Measurements from ENCODE around the gene STIL.
"Not testable (repeated sequence)": the region's sequence is repeated elsewhere in the genome, so short reads cannot be mapped to it uniquely, and the experiment has no call there.

Gene STIL

DNA sequence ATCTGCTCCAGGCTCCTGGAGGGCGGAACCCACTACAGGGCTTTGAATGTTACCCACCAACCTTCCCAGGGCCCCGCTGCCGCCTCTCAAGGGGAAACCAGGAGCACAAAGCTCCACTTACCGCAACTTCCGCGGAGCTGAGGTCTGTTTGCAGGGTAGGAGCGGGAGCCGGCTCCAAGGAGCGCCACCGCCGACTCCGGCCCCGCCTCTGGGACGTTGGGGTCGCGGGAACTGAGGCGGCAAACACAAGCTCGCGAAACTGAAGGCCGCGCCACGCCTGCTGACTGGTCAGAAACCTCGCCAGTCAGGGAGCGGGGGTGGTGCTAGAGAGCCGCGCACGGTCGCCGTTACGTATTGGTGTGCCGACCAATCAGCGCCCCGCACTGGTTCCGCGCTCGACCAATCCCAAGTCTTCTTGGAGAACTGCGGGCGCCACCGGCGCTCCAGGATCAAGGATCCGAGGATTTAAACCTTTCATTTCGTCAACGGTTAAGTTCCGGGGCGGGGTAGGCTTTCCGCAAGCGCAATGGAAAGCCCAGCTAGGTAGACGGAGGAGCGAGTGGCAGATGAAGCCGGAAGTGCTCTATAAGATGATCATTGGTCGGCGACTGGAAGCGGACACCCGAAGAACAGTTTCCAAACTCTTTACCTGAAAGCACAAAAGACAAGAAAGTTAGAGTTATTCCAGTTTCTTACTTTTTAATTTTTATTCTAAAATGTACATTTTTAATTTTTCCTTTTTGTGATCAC, at the start of gene STIL:
Gene STIL, minus strand, starts transcription at position 233 of the 750 bp plus-strand sequence. CDS start 3,828 bp downstream, outside the sequence.
- DNase-seq (ENCODE audit: low read depth) = peak; percentile 99

DNA sequence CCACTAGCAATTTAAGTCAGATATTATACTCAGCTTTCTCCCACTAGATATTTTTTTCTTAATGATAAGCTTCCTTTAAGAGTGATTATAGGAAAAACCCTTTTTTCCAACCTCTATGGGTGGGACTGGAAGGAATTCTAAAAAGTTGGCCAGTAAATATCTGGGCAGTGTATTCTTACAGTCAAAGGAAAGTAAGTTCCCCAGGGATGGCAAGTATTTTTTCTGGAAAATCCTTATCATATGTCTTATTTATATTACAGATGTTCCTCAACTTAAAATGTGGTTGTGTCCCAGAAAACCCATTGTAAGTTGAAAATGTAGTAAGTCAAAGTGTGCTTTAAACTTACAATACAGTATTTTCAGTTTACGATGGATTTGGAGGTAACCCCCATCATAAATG, 48.9 kb upstream of the STIL start:
- no peak for DNase-seq (ENCODE audit: low read depth)

DNA sequence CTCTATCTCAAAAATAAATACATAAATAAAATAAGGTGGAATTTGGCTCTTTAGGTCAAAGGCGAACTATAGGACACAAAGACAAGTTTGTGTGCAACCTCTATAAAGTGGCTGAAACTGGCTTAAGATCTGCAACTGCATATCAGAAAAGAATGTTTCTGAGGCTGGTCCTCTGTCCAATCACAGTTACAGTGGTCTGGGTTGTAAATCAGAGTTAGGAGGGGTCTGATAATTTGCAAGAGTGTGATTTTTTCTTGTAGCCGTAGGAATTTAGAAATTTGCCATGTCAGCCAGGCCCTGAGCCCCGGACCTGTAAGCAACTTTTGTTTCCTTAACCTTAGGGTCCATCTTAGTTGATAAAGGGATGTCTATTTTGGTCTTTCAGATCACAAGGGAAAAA, 47.4 kb upstream of the STIL start:
- no peak for DNase-seq (ENCODE audit: low read depth)

DNA sequence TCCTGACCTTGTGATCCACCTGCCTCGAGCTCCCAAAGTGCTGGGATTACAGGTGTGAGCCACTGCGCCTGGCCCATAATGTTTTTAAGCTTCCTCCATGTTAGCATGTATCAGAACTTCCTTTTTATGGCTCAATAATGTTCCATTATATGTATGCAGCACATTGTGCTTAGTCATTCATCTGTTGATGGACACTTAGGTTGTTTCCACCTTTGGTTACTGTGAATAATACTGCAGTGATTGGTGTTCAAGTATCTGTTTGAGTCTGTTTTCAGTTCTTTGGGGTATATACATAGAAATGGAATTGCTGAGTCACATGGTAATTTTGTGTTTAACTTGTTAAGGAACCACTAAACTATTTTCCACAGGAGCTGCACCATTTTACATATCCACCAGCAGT, 37.4 kb upstream of the STIL start:
- no peak for DNase-seq (ENCODE audit: low read depth)

DNA sequence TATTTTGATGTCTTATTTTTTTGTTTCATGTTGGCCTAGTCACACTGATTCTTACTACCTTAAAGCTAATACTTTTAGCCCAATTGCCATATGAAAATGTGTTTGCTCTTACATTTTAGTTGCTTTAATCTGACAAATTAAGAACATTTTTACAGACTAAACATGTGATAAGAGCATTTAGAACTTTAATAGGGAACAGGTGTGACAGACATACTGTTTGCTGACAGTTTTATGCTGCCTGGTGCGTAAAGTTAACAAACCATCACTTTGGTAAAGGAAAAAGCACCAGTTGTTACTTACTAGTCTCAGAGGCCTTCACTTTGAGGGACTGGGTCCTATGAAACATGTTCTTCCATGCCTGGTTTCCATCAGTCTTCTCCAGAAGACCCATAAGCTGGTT, 34.3 kb upstream of the STIL start:
- DNase-seq (ENCODE audit: low read depth) = no peak

DNA sequence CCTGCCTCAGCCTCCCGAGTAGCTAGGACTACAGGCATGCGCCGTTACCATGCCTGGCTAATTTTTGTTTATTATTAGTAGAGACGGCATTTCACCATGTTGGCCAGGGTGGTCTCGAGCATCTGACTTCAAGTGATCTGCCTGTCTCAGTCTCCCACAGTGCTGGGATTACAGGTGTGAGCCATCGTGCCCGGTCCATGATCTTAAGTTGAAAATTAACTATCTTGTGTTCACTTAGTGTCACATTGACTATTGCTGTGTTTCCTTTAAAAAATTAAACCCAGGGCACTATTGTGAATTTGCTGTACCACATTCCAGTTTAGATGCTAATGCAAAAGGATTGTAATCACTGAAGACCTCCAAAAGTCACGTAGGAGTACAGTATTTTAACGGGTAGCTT, 33.8 kb upstream of the STIL start:
- no peak for DNase-seq (ENCODE audit: low read depth)

DNA sequence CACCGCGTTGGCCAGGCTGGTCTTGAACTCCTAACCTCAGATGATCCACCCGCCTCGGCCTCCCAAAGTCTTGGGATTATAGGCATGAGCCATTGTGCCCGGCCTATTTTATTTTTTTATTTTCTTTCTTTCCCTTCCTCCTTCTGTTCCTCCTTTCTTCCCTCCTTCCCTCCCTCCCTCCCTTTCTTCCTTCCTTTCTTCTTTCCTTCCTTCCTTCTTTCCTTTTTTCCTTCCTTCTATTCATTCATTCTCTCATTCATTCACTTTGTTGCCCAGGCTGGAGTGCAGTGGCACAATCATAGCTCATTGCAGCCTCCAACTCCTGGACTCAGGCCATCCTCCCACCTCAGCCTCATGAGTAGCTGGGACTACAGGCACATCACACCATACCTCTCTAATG, 33.0 kb upstream of the STIL start:
- not testable (repeated sequence) for DNase-seq (ENCODE audit: low read depth)

DNA sequence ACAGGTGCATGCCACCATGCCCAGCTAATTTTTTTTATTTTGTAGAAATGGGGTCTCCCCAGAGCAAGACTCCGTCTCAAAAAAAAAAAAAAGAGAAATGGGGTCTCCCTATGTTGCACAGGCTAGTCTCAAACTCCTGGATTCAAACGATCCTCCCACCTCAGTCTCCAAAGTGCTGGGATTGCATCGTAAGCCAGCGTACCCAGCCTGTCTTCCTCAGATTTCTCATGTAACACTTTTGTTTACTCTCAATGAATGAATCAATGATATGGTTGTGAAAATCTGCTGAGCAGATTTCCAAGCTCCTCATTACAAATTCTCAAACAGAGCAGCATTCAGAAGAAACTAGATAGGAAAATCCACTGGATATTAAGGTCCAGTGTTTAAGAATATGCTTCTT, 26.3 kb upstream of the STIL start:
- no peak for DNase-seq (ENCODE audit: low read depth)

DNA sequence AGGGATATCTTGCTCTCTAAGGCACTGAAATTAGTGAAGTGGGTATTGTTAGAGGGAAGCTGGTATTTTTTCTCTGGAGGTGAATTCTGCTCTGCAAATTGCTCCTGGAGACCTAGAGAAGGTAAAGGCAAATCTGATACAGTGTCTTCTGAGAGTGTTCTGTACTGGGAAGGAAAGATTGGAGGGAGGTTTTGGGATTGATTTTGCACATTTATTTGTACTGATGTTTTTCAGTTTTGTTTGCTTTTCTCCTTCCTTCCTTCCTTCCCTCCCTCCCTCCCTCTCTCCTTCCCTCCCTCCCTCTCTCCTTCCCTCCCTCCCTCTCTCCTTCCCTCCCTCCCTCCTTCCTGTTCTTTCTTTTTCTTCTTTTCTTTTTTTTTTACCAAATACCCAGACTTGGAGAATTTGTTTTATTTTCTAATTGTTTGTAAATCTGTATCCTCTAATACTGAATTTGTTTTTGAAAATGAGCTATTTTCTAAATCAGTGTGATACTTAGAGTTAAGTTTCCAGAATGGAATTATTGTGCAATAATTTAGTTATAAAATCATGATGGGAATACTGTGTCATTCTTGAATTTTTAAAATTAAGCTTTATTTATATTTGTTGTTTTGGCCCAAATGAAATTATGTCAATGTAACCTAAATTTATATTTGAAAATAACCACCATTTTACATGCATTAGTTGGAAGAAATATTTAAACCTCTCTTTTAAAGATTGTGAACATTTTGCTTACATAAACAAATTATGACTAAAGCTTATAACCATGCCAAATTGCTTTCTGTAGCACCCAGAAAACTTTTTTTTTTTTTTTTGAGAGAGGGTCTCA, 24.5 kb upstream of the STIL start:
- no peak for DNase-seq (ENCODE audit: low read depth)

DNA sequence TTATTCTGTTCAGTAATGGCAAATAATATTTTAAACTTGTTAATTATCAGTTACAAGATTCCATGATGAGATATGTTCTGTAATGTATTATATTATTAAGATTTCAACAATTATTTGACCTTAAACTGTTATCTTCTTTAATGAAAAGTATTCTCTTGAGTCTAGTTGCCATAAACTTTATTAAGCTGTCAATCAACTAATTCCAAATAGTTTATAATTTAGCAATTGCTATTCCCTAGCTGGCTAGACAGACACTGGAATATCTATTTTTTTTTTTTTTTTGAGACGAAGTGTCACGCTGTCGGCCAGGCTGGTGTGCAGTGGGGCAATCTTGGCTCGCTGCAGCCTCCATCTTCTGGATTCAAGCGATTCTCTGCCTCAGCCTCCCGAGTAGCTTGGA, 23.4 kb upstream of the STIL start:
- no peak for DNase-seq (ENCODE audit: low read depth)

DNA sequence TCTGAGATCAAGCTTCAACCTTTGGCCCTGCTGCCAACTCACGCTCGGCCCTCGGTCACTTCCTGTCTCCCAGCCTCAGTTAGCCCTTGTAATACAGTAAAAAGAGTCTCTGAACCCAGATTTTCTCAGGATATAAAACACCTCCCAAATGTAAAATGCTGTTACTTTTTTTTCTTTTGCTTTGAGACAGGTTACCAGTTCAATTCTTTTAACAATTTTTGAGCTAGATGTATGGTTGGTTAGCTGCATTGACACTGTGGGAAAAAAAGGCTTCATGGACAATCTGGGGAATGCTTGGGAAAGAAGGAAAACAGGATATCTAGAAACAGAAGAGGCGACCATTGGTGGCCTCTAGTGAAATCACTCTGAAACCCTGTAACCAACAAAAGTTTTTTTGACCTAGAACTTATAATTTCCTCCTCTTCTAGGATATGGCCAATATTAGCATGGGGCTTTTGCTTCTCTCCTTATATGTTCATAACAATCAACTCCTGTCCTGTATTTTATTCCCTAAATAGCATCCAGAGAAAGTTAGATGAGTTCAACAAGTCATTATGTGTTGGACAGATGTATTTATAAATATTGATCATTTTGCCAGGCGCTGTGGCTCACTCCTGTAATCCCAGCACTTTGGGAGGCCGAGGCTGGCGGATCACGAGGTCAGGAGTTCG, 21.0 kb upstream of the STIL start:
- DNase-seq (ENCODE audit: low read depth) = no peak

DNA sequence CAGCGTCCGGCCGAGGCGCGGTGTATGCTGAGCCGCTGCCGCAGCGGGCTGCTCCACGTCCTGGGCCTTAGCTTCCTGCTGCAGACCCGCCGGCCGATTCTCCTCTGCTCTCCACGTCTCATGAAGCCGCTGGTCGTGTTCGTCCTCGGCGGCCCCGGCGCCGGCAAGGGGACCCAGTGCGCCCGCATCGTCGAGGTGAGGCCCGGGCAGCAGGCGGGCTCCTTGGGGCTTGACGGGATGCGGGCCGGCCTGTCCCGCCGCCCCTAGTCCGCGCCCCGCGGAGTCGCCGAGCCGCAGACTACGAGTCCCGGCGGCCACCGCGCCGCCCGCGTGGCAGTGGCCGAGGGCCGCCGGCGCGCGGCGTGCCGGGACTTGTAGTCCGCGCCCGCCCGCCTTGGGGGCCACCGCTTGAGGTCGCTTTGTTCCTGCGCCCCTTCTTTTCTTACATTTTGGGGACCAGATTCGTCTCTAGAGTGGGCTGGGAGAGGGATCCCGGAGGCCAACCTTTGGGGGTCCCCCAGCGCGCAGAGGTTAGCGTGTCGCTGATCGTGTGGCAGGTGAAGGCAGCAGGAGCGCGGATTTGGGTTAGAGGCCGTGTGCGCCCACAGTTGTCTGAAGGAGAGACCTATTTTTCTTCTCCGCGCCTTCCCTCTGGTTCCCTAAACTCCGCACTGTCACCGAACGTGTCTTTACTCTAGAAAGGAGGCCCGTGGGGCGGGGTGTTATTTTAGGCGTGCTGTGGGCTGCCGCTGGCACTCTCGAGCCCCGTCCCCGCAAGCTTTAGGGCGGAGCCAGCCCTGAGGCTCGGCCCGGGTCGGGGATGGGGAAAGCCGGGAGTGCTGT, 20.2 kb upstream of the STIL start:
- DNase-seq (ENCODE audit: low read depth) = peak; percentile 56

DNA sequence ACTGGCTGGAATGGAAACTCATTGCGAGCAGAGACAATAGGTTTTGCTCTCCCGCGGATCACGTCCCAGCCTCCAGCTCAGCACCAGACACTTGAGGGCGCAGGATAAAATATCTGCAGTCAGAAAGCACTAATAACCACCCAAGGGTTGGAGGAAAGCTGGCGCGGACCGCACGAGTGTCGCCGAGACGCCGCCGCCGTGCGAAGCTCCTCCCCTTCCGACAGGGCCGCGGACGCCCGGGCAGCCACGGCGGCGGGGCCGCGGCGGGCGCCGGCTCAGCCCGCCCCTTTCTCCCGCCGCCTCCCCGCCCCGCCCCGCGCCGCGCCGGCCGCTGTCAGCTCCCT, 19.6 kb upstream of the STIL start, which contains the start of gene CMPK1:
Gene CMPK1, plus strand, starts transcription at position 213 of the 344 bp plus-strand sequence. CDS start 156 bp downstream, outside the sequence.
- peak; percentile 74 for DNase-seq (ENCODE audit: low read depth)

DNA sequence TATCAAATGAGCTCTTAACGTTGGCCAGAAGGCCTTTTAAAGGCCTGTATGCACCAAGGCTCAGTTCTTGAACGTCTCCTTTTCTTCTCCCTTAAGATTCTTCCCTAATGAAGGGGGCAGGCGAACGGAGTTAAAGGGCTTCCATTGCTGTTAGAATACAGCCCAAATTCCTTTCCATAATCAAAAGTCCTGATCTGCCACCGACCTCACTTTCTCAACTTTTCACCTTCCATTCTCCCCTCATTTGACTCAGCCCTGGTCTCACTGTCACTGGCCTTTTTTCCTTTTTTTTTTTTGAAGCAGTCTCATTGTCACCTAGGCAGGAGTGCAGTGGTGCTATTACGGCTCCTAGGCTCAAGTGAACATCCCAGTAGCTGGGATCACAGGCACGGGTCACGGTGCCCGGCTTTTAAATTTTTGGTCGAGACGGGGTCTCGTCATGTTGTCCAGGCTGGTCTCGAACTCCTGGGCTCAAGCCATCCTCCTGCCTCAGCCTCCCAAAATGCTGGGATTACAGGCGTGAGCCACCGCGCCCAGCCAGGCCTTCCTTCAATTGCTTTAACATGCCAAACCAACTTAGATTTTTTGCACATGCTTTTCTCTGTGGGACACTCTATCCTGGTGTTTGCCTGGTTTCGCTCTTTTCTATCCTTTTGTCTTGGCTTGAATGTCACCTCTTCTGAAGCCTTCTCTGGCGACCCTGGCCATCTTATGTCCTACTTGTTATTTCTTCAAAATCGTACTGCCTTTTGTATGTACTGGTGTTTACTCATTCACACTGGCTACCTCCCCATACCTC, 19.0 kb upstream of the STIL start:
- no peak for DNase-seq (ENCODE audit: low read depth)

DNA sequence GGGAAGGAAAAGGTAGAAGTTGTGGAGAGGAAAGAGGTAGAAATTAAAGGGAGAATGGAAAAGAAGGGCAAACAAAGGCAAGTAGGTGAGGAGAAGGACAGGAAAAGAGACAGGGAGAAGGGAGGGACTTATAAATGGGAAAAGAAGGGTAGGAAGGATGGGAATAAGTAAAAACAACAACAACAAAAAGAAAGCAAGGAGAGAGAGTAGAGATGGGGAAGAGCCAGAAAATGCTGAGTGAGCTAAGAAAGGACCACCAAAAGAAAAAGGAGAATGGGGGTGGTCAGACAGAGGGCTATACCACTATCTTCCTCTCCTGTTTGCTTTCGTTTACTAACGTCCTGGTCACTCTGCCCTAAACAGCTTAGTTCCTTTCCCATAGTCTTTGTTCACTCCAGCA, 17.9 kb upstream of the STIL start:
- DNase-seq (ENCODE audit: low read depth) = no peak

DNA sequence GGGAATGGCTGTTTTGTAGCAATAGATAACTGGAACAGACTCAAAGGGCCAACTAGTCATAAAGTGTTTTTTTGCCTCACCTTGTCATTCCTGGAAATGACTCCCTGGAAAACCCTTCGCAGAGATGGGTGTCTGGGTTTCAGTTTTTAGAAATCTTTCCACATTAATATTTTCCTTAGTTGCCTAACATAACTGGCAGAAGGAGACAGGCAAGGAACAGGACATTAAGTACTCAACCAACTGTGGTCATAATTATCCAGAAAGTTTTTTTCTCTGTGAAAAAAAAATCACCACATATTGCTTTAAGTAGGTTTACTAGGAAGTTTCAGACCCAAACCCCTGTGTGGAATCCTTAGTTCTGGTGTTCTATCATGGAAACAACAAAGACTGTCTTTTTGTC, 16.3 kb upstream of the STIL start:
- DNase-seq (ENCODE audit: low read depth) = no peak

DNA sequence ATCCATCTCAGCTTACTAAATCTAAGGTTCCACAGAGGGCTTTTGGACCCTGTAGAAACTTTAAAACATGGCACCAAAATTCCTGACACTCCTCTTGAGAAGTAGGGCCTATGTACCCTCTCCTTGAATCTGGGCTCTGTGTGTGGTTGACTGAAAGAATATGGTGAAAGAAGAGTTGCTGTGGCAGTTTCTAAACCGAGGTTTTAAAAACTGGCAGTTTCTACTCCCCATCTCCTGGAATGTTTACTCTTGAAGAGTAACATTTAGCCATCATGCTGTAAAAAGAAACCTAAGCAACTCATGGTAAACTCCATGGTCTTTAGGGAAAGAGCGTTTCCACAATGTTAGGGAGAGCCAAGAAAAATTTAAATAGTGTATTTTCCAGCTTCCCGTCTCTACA, 15.0 kb upstream of the STIL start:
- no peak for DNase-seq (ENCODE audit: low read depth)

DNA sequence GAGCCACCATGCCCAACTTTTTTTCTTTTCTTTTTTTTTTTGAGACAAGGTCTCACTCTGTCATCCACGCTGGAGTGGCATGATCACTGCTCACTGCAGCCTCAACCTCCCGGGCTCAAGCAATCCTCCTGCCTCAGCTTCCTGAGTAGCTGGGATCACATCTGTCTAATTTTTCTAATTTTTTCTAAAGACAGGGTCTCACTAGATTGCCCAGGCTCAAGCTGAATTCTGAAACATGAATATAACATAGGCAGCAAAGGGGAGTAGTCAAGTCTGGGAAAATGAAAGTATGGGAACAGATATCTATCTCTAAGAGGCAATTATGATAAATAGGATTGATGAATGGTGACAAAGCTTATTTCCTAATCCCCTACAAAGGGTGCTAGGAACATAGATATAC, 12.3 kb upstream of the STIL start:
- DNase-seq (ENCODE audit: low read depth) = no peak

DNA sequence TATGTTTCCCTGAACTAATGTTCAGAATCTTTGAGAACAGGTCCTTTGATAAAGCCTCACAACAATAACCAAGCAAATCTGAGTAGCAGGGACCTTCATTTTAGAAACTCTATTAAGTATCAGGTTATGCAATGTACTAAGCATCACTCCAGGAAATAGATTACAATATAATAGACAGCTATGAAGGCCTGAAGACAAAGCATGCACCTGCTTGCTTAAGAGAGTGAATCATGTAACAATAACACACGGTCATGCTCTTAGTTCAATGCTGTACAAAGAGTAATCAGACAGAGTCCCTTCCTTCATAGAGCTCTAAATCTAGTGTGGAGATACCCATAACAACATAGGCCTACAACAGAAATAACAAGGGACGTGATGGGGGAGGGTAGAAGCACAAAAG, 11.6 kb upstream of the STIL start:
- no peak for DNase-seq (ENCODE audit: low read depth)

DNA sequence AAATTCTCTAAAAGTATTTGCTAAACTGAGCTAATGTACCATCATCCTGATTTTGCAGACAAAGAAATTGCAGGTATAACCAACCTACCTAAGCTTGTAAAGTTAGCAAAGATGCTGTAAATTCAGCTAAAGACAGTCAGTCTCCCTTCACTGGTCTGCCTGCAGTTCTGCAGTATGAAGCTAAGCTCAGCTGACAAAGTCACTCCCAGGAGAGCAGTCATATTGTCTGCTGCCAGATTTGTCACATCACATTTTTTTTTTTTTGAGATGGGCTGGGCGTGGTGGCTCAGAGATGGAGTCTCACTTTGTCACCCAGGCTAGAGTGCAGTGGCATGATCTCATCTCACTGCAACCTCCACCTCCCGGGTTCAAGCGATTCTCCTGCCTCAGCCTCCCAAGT, 10.7 kb upstream of the STIL start:
- no peak for DNase-seq (ENCODE audit: low read depth)

DNA sequence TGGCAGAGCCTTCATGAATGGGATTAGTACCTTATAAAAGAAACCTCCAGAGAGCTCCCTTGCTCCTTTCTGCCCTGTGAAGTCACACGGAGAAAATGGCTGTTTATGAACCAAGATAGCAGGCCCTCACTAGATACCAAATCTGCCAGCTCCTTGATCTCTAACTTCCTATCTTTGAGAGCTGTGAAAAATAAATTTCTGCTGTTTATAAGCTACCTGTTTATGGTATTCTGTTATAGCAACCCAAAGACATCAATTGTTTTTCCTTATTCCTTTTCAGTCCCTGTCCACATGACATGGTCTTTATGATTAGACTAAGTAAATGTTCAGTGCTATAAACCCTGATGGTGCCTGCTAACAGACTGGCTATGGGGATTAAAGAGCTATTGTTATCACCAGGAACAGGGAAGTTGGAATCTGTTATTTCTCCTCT, 9.7 kb upstream of the STIL start:
- DNase-seq (ENCODE audit: low read depth) = no peak
